GM08714 (cell line): Measurements from ENCODE around the gene EDN1.

Source experiments
- H3K4me3 ChIP-seq: fragments of 200-500 bp; sonication (Bioruptor generic); 2 replicates; pipeline ENCODE4 v1.5.1; 2014; ENCODE audit warnings: mild to moderate bottlenecking, low read length, inconsistent platforms
- ZNF274 ChIP-seq: IDR thresholded peaks from 2 replicates; pipeline ENCODE4 v1.6.1; 2012; ENCODE audit warnings: mild to moderate bottlenecking, low read depth, low read length

EDN1 gene

DNA sequence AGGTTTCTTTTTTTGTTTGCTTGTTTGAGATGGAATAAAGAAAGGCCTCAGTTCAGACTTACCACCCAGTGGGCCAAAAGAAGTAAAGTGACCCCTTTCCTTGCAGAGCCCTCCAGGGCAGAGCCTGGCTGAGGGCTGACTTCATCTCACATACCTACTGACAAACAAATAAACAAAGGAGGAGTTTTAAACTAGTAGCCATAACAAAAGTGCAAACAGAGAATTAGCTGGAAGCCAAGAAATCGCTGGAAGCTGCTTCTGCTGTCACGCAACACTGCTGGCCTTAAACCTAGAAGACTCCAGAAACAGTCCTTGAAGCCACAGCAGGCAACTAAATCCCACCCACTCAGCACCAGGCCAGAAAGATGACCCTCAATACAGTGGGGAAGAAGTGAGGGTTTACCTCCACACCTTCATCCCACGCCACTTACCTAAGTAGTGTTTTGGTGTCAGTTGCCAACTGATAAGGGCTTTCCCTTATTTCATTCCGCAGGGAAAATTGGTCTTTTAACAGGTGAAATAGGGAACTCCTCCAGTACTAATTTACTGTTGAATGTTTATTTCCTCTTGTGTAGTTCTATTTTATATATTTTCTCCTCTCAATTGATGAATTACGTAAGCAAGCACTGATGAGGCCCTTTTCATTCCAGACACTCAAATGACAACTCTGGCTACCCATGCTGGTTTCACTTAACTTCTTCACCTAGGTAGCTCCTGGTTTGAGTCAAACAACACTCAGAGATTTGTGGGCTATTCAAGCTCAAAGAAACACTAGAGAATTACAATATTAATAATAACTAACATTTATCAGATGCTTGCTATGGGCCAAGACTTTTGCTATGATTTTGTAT, 46.2 kb downstream of the EDN1 start:
- TF ChIP-seq ZNF274, result no peak
- no peak overlapping the region; the same call in 1 of the 2 replicates for H3K4me3 ChIP-seq

DNA sequence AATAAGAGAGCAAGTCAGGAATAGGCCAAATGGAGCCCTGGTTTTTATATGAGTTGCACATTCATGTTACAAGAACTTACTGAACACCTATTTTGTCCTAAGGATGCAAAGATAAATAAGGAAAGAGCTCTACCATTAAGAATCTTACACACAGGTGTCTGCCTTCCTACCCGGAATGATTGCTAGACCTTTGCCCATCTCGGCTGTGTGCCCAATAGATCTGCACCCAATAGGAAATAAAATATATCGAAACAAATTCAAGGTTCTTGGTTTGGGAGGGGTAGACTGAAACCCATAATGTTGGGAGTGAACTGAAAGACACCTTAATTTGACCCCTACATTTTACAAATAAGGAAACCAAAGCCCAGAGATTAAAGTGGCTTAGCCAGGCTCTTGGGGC, 48.9 kb downstream of the EDN1 start:
- no peak for TF ChIP-seq ZNF274
- no peak overlapping the region for H3K4me3 ChIP-seq

DNA sequence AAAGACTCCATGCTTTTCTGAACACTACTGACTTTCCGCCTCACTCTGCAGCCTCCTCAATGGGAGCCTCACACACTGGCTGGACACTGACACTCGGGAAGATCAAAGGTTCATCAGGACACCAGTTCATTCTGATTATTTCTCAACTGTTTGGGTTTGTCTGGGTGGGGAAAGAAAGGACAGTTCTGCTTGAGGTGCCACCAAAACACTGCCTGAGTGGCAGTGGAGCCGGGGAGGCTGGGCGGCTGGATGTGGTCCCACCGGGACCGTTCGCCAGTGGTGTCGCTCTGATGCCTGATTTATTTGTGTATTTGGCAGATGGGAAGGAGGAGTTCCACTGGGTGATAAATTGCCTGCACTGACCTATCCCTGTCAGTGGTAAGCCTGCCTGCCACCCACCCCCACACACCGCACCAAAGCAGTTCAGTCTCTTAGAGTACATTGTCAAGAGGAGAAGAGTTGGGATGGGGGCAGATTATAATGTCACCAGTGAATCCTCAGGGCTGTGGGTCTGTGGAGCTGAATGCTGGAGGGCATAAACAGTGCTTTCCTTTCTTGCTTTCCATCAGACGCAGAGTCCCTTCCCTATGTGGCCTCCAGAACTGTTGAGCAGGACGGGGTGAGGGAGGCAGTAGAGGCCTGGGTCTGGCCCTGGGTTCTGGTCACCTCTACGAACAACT, 49.8 kb downstream of the EDN1 start:
- no peak for TF ChIP-seq ZNF274
- H3K4me3 ChIP-seq, result no peak overlapping the region

DNA sequence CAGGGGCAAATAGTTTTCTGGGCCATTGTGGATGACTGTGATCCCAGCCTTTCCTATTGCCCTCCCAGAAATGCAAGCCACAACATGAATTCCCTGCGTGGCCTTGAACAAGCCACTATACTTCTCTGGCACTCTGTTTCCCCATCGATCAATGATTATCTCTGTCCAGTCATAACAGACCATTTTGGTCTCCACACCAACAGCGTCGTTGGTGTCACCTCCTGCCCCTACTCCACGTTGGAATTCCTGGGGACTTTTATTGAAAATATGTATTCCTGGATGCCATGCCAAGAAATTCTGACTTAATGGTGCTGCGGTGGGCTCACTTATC, 50.3 kb downstream of the EDN1 start:
- TF ChIP-seq ZNF274, result no peak
- H3K4me3 ChIP-seq, result no peak overlapping the region

DNA sequence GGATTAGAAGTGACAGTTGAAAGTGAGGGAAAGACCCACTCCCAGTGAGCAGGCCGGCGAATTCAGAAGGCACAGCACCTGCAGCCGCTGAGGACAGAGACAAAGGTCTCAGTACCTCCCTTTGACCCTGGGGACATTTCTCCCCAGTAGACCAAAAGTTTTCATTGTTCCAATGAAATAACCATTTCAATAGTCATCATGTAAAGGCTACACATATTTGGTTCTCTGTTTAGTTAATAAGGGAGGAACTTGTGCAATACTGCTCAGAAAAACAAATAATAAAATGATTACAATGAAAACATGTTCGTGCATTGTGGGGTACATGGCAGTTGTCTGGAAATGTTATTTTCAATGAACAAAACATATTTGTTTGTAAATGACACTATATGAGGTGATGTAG, 52.5 kb downstream of the EDN1 start:
- TF ChIP-seq ZNF274, result no peak
- H3K4me3 ChIP-seq, result no peak overlapping the region

DNA sequence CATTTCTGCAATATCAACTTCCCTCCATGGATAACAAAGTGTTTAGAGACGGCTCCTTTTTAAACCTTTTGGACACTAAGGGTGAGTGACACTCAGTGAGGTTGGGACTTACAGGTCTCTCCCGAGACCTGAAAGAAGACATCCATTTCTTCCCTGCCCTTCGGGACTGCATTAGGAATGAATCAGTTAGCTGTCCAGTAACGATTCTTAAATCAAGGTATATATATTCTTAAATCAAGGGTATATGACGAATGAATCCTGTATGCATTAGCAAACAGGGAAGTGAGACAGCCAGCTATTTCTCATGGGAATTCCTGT, 52.9 kb downstream of the EDN1 start:
- no peak overlapping the region for H3K4me3 ChIP-seq
- TF ChIP-seq ZNF274, result no peak

DNA sequence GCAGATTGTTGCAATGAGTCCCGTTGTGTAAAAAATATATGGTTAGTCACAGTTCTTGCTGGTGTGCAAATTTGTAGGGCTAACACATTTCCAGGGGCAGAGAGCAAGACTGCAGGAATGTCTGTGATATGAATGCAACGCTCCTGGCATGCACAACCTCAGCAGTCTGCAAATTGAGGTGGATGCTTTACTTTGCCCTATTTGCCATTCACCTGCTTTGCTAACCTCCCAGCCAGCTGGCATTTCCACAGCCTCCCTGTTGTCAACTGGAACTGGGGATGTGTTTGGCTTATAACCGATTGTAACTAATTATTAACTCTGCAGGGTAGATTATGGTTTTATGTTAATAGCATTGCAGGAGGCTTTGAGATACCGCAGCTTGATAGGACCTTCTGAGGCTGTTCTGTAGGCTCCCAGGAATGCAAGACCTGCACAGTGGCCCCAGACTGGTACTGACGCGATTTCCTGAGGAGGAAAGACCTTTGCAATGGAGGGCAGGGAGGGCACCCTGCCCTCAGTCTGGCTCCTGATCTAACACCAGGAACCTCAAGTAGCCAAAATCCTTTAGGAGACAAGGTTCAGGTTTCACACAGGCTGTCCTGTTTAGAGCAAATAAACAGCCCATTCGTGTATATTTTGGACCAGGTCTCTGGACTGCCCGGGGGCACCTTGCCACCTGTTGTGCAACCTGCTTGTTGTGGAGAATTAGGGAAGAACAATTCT, 53.4 kb downstream of the EDN1 start:
- TF ChIP-seq ZNF274, result no peak
- no peak overlapping the region for H3K4me3 ChIP-seq

DNA sequence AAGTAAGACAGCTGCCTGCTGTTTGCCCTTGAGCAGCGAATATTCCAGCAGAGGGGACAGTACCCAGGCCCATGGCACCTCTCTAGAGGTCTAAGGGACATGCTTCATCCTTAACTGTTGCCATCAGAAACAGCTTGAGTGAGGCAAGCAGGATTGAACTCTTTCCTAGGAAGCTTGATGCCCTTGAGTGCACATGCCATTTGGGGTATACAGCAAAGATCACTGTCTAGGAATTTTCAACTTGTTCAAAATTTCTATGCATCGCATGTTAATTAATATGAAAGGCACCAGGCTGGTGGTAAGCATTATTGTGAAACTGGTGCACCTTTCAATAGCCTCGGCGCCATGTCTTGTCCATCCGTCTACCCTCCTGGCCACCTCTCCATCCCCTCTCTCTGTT, 54.1 kb downstream of the EDN1 start:
- TF ChIP-seq ZNF274, result no peak
- no peak overlapping the region for H3K4me3 ChIP-seq

DNA sequence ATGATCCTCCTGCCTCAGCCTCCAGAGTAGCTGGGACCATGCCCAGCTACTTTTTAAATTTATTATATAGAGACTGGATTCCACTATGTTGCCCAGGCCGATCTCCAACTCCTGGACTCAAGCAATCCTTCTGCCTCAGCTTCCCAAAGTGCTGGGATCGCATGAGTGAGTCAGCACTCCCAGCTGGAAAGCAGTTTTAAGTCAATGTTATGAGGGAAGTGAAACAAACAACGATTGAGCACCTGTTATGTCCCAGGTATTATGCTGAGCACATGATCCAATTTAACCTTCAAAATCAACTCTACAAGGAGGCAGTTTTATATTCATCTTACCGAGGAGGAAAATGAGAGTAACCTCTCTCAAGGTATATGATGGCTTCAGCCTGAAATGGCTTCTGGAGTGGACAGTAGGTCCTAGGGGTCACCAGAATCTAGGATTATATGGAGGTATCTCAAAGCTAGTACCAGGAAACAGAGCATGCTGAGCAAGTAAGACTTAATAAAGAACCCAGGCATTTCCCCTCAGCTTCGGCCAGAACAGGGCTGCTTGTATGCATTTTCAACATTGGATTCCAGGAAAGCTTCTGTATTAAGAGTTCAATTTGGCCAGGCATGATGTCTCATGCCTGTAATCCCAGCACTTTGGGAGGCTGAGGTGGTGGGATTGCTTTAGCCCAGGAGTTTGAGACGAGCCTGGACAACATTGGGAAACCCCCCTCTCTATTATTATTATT, 55.0 kb downstream of the EDN1 start:
- no peak for TF ChIP-seq ZNF274
- H3K4me3 ChIP-seq, result no peak overlapping the region

DNA sequence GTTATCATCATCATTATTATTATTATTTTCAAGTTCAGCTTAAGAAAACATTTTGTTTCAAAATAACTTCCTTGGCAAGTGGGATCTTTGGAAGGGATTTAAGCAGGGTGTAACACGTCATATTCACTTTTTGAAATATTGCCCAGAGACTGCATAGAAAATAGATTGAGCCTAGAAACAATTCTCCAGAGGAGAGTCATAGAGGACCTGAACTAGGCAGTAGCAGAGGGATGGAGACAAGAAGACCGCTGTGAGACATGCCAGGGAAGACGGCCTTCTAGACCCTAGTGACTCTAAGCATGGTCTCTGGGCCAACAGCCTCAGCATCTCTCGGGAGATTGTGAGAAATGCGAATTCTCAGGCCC, 55.5 kb downstream of the EDN1 start:
- no peak overlapping the region for H3K4me3 ChIP-seq
- TF ChIP-seq ZNF274, result no peak
